ENCODE data around the gene NME1. TPM values are rescaled to one million over a fixed set of nuclear protein-coding genes. Genes with fewer than 3 reads are reported as not detected.

Gene NME1
- 585 to 774 TPM (median 742 TPM) in 5 replicates for total RNA-seq (2022; extraction: Qiagen RNA extraction; ENCODE audit: low read depth)

GRCh38 chr17:51153210-51154072 lies at the start of gene NME1:
TSS of gene NME1 (plus strand) at chr17:51153559. CDS start at chr17:51155655, 2,096 bp downstream.

DNA sequence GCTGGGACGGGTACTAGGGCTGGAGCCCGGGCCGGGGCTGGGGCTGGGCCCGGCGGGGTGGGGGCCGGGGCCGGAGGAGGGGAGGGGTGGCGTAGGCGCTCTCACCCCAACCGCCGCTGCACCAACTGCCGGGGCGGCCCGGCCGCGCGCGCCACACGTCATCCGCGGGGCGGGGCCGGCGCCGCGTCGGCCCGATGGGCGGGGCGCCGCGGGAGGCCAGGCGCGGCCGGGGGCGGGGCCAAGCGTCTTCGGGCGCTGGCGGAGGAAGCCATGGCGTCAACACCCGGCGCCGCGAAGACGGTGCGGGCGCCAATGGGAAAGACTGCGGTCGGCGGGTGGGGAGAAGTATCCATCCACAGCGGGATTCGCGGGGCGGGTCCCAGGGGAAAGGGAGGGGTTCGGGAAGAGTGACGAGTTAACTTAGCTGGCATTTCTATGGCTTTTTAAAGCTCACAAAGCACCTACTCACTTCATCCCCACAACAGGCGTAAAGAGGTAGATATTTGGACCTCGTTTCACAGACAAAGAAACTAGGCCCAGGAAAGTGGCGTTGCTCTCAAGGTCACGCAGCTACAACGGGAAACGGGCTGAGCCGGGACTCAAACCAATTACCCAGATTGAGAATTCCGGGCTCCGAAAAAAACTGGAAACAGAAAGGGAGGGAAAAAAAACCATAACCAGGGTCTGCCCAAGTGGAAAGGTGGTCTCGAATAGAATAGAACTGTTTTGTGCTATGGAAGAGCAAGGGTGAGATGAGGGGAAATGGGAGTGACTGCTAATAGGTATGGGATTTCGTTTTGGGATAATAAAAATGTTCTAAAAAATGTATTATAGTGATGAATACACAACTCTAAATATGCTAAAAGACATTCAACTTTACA lies 32.4 kb upstream of the NME1 start, which contains the start of gene SPAG9:
Gene SPAG9 (minus strand): TSS at position 130 of the 881 bp plus-strand sequence. CDS start 212 bp downstream, outside the sequence.

DNA sequence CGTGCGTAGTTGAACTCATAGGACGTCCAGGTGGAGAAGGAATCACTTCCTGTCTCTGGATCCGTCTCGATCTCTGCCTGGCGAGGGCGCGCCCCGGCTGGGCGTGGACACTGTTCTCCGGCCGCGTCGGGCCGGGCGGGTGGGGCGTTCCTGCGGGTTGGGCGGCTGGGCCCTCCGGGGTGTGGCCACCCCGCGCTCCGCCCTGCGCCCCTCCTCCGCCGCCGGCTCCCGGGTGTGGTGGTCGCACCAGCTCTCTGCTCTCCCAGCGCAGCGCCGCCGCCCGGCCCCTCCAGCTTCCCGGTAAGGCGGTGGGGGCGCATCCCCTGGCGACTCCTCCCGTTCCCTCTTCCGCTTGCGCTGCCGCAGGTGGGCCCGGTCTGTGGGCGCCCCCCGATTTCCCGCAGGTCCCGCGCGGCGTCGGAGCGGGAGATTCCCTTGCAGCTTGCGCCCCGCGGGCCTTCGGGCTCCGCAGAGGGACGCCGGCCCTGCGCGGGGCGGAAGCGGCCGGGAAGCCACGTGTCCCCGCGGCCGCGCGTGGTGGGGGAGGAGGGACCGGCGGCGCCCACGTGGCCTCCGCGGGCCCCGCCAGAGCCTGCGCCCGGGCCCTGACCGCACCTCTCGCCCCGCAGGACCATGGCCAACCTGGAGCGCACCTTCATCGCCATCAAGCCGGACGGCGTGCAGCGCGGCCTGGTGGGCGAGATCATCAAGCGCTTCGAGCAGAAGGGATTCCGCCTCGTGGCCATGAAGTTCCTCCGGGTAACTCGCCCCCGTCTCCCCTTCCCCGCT lies 13.0 kb downstream of the NME1 start, which contains the start of gene NME2:
Gene NME2 (plus strand): TSS at position 214 of the 789 bp plus-strand sequence. CDS start 420 bp downstream, at position 634.

Other genes with a start within 250 kb of the NME1 start
- gene SPAG9, start 32.7 kb upstream of the NME1 start, total RNA-seq (2022; extraction: Qiagen RNA extraction; ENCODE audit: low read depth) = 77.1 to 98.2 TPM (median 82.8 TPM) in 5 replicates
- 1,595 to 1,910 TPM (median 1,857 TPM) in 5 replicates for gene NME2, start 12.9 kb downstream of the NME1 start, total RNA-seq (2022; extraction: Qiagen RNA extraction; ENCODE audit: low read depth)
- 5.4 to 7.0 TPM (median 6.3 TPM) in 5 replicates for gene MBTD1, start 106.5 kb downstream of the NME1 start, total RNA-seq (2022; extraction: Qiagen RNA extraction; ENCODE audit: low read depth)
- 78.2 to 82.0 TPM (median 79.0 TPM) in 5 replicates for gene UTP18, start 107.0 kb downstream of the NME1 start, total RNA-seq (2022; extraction: Qiagen RNA extraction; ENCODE audit: low read depth)